Bronchial epithelial cell (primary cell): ENCODE measurements around the gene CTNND2. TPM values are rescaled to one million over a fixed set of nuclear protein-coding genes. Genes with fewer than 3 reads are reported as not detected.
A peak's percentile ranks its signal among the peaks of the same experiment; 100 is the strongest.

Source experiments
- DNase-seq: peaks from one replicate; pipeline ENCODE4 v3.0.0-alpha.2; 2010; ENCODE audit warnings: low read depth
- FAIRE-seq: peaks from 2 replicates; lab custom pipeline; 2011; peaks lifted over from hg19 to GRCh38; lab: Jason Lieb, UNC
- H3K27me3 ChIP-seq: 2 replicates; pipeline ENCODE4 v1.5.1; 2011; ENCODE audit warnings: low read length; ENCODE audit not compliant: control insufficient read depth, insufficient read depth
- H3K36me3 ChIP-seq: 2 replicates; pipeline ENCODE4 v1.5.1; 2011; ENCODE audit warnings: low read length; ENCODE audit not compliant: control insufficient read depth, insufficient read depth
- H3K4me3 ChIP-seq: 2 replicates; pipeline ENCODE4 v1.5.1; 2011; ENCODE audit warnings: mild to moderate bottlenecking, low read depth, low read length, control low read depth
- total RNA-seq: library from RNA; depleted of rRNA; stranded (reverse); fragments of >200 nt; gene quantifications from 2 replicates; pipeline ENCODE4 v1.2.1, GENCODE V29; 2014
- TF ChIP-seq, protein P1 (sequence below): IDR thresholded peaks from 2 replicates; pipeline ENCODE4 v1.5.1; 2011; ENCODE audit warnings: mild to moderate bottlenecking, moderate library complexity, low read length, control low read depth, inconsistent platforms; ENCODE audit not compliant: insufficient read depth, severe bottlenecking

The CTNND2 gene
- total RNA-seq, 1 donor from 2014 or later = not detected

DNA sequence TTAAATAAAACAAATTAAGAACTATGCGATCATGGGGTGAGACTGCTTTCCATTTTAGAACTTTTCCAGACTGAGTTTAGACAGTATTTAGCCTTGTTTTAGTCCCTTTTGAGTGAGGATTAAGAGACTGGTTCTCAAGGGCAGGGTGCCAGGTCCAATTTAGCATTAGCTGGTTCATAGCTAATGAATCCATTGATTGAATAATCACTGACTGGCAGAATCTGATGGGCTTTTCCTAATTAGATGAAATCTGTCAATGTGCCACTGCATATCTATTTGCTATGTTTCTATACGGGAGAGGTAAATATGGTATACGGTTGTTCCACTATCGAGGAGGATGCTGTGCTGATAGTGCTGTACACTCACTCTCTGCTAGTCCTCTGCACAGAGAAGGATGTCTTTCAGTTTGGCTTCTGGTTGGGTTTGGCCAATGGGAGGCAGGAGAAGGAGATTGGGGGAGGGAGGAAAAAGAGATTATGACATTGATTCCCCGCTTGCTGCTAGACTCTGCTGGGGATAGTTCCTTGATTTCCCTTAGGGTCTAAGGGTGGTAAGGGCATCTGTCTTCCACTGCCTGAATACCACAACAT lies 496.6 kb downstream of the CTNND2 start:
- Histone ChIP-seq H3K4me3 (no peak overlapping the region), H3K36me3 (no peaks in the 10 kb centered on the region), H3K27me3 (no peaks in the 10 kb centered on the region)
- FAIRE-seq = no peak
- DNase-seq = no peak
- TF ChIP-seq, protein P1, sequence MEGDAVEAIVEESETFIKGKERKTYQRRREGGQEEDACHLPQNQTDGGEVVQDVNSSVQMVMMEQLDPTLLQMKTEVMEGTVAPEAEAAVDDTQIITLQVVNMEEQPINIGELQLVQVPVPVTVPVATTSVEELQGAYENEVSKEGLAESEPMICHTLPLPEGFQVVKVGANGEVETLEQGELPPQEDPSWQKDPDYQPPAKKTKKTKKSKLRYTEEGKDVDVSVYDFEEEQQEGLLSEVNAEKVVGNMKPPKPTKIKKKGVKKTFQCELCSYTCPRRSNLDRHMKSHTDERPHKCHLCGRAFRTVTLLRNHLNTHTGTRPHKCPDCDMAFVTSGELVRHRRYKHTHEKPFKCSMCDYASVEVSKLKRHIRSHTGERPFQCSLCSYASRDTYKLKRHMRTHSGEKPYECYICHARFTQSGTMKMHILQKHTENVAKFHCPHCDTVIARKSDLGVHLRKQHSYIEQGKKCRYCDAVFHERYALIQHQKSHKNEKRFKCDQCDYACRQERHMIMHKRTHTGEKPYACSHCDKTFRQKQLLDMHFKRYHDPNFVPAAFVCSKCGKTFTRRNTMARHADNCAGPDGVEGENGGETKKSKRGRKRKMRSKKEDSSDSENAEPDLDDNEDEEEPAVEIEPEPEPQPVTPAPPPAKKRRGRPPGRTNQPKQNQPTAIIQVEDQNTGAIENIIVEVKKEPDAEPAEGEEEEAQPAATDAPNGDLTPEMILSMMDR = no peak

DNA sequence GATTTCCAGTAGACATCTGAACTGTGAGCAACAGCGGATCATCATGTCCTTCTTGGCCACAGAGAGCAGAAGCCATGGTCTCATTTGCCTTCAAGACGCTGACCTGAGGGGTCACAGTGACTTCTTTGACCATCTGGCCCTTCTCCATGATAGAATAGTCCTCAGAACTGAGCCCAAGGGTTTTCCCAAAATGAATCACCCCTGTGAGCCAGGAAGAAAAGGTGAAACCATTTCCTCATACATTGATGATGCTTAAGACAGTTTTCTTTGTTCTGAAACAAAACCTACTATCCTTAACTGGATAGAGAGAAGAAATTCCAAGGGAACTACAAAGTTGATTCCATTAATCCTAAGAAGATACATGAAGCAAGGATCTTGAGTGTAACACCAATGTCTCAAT lies 503.9 kb downstream of the CTNND2 start:
- Histone ChIP-seq H3K27me3 (no peaks in the 10 kb centered on the region), H3K36me3 (no peaks in the 10 kb centered on the region), H3K4me3 (no peak overlapping the region)
- DNase-seq (peak; percentile 17), FAIRE-seq (no peak)
- TF ChIP-seq, protein P1 = no peak

DNA sequence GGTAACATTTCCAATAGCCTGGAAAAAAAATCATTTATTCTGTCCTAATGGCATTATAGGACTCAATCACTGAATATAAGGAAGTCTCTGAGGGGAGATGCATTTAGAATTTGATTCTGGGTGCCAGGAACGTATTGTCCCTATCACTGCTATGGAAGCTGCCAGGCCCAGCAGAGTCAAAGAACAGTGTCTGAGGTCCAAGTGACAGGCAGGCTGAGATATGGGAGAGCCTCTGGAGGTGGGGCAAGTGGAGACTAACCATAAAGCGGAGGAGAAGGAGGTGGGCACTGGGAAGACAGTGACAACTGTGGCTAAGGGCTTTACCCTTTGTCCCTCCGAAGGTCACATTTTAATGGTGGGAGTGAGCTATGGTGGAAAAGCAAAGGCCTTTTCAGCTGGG lies 505.5 kb downstream of the CTNND2 start:
- no peak overlapping the region for H3K4me3 ChIP-seq

DNA sequence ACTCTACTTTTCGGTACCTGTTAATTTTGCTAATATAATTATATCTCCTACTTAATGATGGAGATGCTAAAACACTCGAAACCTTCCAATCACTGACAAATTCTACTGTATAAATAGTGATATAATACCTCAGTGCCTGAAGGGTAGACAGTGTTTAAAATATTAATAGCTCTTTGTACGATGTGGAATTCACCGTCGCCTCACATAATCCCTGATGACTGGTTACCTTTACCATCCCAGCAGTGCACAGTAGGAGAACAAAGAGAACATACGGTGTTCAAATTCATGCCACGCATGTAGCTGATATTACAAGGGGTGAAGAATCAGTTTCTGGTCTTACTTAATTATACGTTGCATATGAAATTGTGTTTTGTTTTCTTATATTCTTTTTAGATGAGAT lies 506.7 kb downstream of the CTNND2 start:
- TF ChIP-seq, protein P1 = no peak
- FAIRE-seq = no peak
- no peak overlapping the region for H3K4me3 ChIP-seq
- H3K36me3 ChIP-seq = no peaks in the 10 kb centered on the region
- no peaks in the 10 kb centered on the region for H3K27me3 ChIP-seq
- no peak for DNase-seq

More for the DNA sequence above, 505.5 kb downstream of the CTNND2 start:
- Histone ChIP-seq H3K36me3 (no peaks in the 10 kb centered on the region), H3K27me3 (no peaks in the 10 kb centered on the region)
- FAIRE-seq (no peak), DNase-seq (no peak)
- TF ChIP-seq, protein P1 = no peak

DNA sequence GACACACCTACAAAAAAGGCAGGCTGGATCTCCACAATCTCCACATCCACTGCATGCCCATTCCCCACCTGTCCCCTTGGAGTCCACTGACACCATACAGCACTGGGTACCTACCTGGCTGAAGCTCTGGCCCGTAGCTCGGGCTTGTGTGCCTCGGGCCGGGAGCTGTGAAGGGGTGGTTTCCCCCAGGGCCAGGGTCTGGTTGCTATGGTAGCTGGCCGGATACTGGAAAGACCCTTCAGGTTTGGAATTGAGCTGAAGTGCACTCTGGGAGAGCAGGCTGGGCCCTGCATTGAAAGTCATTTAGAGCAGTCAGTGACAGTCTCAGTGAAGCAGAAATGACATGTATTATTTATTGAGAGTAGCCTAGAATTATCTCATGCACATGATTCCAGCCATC lies 507.3 kb downstream of the CTNND2 start:
- no peak for FAIRE-seq
- Histone ChIP-seq H3K4me3 (no peak overlapping the region), H3K36me3 (no peaks in the 10 kb centered on the region), H3K27me3 (no peaks in the 10 kb centered on the region)
- TF ChIP-seq, protein P1 = no peak
- DNase-seq = no peak

DNA sequence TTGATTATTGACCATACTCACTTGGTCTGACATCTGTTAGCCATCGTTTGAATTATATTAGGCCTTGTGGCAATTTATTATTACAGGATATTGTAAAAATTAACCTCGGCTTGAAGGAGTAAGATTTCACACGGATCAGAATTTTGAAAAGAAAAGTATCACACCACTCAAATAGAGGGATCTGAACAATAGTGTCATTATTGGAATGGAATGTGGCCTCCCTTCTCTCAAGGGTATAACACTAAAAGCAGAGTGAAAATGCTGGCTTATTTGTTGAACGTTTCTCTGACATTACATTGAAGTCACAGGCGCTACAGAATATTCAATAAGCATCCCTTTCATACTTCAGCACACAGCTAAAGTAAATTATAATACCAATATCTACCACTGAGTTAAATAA lies 509.3 kb downstream of the CTNND2 start:
- FAIRE-seq = no peak

More for the DNA sequence above, 509.3 kb downstream of the CTNND2 start:
- Histone ChIP-seq H3K4me3 (no peak overlapping the region), H3K27me3 (no peaks in the 10 kb centered on the region), H3K36me3 (no peaks in the 10 kb centered on the region)
- TF ChIP-seq, protein P1 = no peak
- DNase-seq = no peak
